ENCODE results near the gene C6orf47. TPM values are rescaled to one million over a fixed set of nuclear protein-coding genes. Genes with fewer than 3 reads are reported as not detected.

Gene C6orf47
- total and polyA plus RNA-seq, 2 of the 13 experiments (the other 11 are each of a cell fraction or from before 2014, with no cell fraction given), result 1.7 to 18.1 TPM

GRCh38 chr6:31619805-31620585 lies 40.6 kb downstream of the C6orf47 start:
- intact Hi-C loops (cut with micrococcal nuclease; ENCODE audit: unreplicated experiment), result loop anchor here (1.0 to 5.0 kb wide), 2 partner anchors 32 to 47 kb away; partner anchors contain the start of genes BAG6, CSNK2B and LY6G5B
- H2AFZ ChIP-seq (ENCODE audit: low read length), result no peak overlapping the region
- CTCF ChIA-PET (ENCODE audit: low intra/inter-chr PET ratio, low total read pairs), result no interaction called here
- TF ChIP-seq PCBP1 (IDR thresholded peaks at IDR 0.05; ENCODE audit: borderline replicate concordance, low read depth, low read length) (peak; percentile 70; the same call in 1 of the 2 replicates), ARHGAP35 (CRISPR knock-in tag; IDR thresholded peaks at IDR 0.05; ENCODE audit: borderline replicate concordance) (0 out of 2 replicates have a peak, but pooled peaks have one; percentile 35), PPARG (CRISPR knock-in tag; conservative IDR thresholded peaks at IDR 0.05) (no peak), ZNF513 (CRISPR knock-in tag; conservative IDR thresholded peaks at IDR 0.05) (no peak), ATF5 (CRISPR knock-in tag; IDR thresholded peaks at IDR 0.05; ENCODE audit: low read depth) (no peak), JUND (CRISPR knock-in tag; IDR thresholded peaks at IDR 0.05) (no peak), TBX2 (CRISPR knock-in tag; IDR thresholded peaks at IDR 0.05; ENCODE audit: borderline replicate concordance) (peak; percentile 97), ZUFSP (CRISPR knock-in tag; IDR thresholded peaks at IDR 0.05; ENCODE audit: borderline replicate concordance) (no peak), SOX6 (IDR thresholded peaks at IDR 0.05) (no peak), SOX6 (CRISPR knock-in tag; IDR thresholded peaks at IDR 0.05) (peak; percentile 64), POLR2AphosphoS5 (IDR thresholded peaks at IDR 0.05; ENCODE audit: low read depth, low read length) (peak; percentile 81), RERE (CRISPR knock-in tag; IDR thresholded peaks at IDR 0.05; ENCODE audit: low read depth) (no peak), ZZZ3 (CRISPR knock-in tag; IDR thresholded peaks at IDR 0.05; ENCODE audit: borderline replicate concordance) (no peak; the same call in 1 of the 2 replicates), NFE2L2 (IDR thresholded peaks at IDR 0.05; ENCODE audit: low read length) (no peak)

More at GRCh38 chr6:31619805-31620585, 40.6 kb downstream of the C6orf47 start:
- FAIRE-seq (peak; percentile 80), DNase-seq (ENCODE audit: low spot score) (peak; percentile 99), ATAC-seq (peak; percentile 90)
- Histone ChIP-seq H3K36me3 (replicated peaks in 1 of 2; ENCODE audit: control insufficient read depth in 1 of 2, insufficient read depth in 2 of 2, low read length in 2 of 2) (peaks cover 16 to 25% of the 10 kb centered on the region in 2 experiments), H3K79me2 (ENCODE audit: insufficient read depth, low read length) (peaks cover 37% of the 10 kb centered on the region), H3K4me1 (ENCODE audit: insufficient read depth, low read length) (peaks cover 36% of the 10 kb centered on the region), H3K4me2 (ENCODE audit: low read depth, low read length) (peak overlapping the region; percentile 94), H3K9ac (ENCODE audit: insufficient read depth, low read depth, low read length) (peak overlapping the region; percentile 93), H3K27ac (ENCODE audit: extremely low read length, insufficient read depth, low read length) (peak overlapping the region; percentile 98), H3K27me3 (ENCODE audit: control insufficient read depth in 1 of 2, insufficient read depth in 2 of 2, low read length in 2 of 2) (no peaks in the 10 kb centered on the region; a peak in 1 of 5 replicates), H4K20me1 (ENCODE audit: insufficient read depth, low read length) (peaks cover 8% of the 10 kb centered on the region; the same call in 1 of the 2 replicates), H3K4me3 (replicated peaks in 1 of 3; ENCODE audit: insufficient read depth in 1 of 3, low read depth in 2 of 3, low read length in 3 of 3) (peak overlapping the region; percentile 63 to 92 (median 75)), H3K9me3 (ENCODE audit: low read length) (no peaks in the 10 kb centered on the region)
- in situ Hi-C loops (cut with HindIII; ENCODE audit: extremely low pct_ligation_motif_present, low pct_unique_long_range_greater_than_20kb), result no loop called here
- 1% methylated on average over 50 of the region's 50 CpGs for WGBS (ENCODE audit: low lambda C conversion rate)
- TSS peak; percentile 99 for BruUV-seq (replicated peaks)
- POLR2A ChIA-PET, result interaction anchor here (0.6 to 4.8 kb wide), 13 partner anchors 9 to 339 kb away, joined by 3 to 78 read pairs (median 4); partner anchors contain the start of genes ABHD16A, APOM, BAG6 and CSNK2B

All from HepG2 (cell line).